Stimulated activated CD4-positive, alpha-beta T cell treated with anti-CD3 and anti-CD28 coated beads, Interleukin-1b, Interleukin-23, amount 100 ng/mL, for 1 hour (primary cell): ENCODE results near the gene COL4A1.

ENCODE experiments used
- DNase-seq, 2 donors: peaks; one replicate each; pipeline ENCODE4 v3.0.0-alpha.2; 2020; ENCODE audit warnings: low read depth in 2 of 2

COL4A1 gene

GRCh38 chr13:110341445-110342244, 34.7 kb upstream of the COL4A1 start:
- DNase-seq = no peak

GRCh38 chr13:110340812-110341444, 34.0 kb upstream of the COL4A1 start:
- peak in 1 of 2 donors; percentile 10 for DNase-seq

GRCh38 chr13:110339975-110340550, 33.1 kb upstream of the COL4A1 start:
- DNase-seq = no peak

- no peak for DNase-seq
Observed at GRCh38 chr13:110339263-110339662, 32.3 kb upstream of the COL4A1 start.

GRCh38 chr13:110338441-110339101, 31.6 kb upstream of the COL4A1 start:
- DNase-seq = no peak

- no peak for DNase-seq
Observed at GRCh38 chr13:110337247-110337646, 30.3 kb upstream of the COL4A1 start.

- DNase-seq = no peak
Observed at GRCh38 chr13:110336681-110337080, 29.7 kb upstream of the COL4A1 start.

GRCh38 chr13:110336108-110336507, 29.2 kb upstream of the COL4A1 start:
- no peak for DNase-seq

GRCh38 chr13:110334841-110335490, 28.0 kb upstream of the COL4A1 start:
- DNase-seq = no peak

GRCh38 chr13:110334256-110334655, 27.3 kb upstream of the COL4A1 start:
- DNase-seq = no peak

GRCh38 chr13:110333837-110334236, 26.9 kb upstream of the COL4A1 start:
- no peak for DNase-seq

- DNase-seq = no peak
Observed at GRCh38 chr13:110332750-110333149, 25.8 kb upstream of the COL4A1 start.

- DNase-seq = no peak
Observed at GRCh38 chr13:110331362-110331761, 24.4 kb upstream of the COL4A1 start.

GRCh38 chr13:110330491-110331011, 23.6 kb upstream of the COL4A1 start:
- DNase-seq = no peak

GRCh38 chr13:110329798-110330461, 23.0 kb upstream of the COL4A1 start:
- no peak for DNase-seq

GRCh38 chr13:110329258-110329657, 22.3 kb upstream of the COL4A1 start:
- DNase-seq = no peak

- DNase-seq = no peak
Observed at GRCh38 chr13:110328573-110328972, 21.6 kb upstream of the COL4A1 start.

- no peak for DNase-seq
Observed at GRCh38 chr13:110327051-110327721, 20.2 kb upstream of the COL4A1 start.

GRCh38 chr13:110326263-110326904, 19.4 kb upstream of the COL4A1 start:
- no peak for DNase-seq
